NCI-H1105 (cell line): ENCODE measurements around the gene GFY.

Experiments
- DNase-seq: peaks from one replicate; lab custom pipeline; 2025; lab: John Stamatoyannopoulos, UW

GFY gene

GRCh38 chr19:49425178-49425577 lies at the start of gene GFY:
GFY (plus strand) TSS chr19:49425388; CDS start chr19:49426431, 1,043 bp downstream.
- DNase-seq = no peak

GRCh38 chr19:49378512-49378911 lies 46.7 kb upstream of the GFY start:
- DNase-seq = no peak

DNA sequence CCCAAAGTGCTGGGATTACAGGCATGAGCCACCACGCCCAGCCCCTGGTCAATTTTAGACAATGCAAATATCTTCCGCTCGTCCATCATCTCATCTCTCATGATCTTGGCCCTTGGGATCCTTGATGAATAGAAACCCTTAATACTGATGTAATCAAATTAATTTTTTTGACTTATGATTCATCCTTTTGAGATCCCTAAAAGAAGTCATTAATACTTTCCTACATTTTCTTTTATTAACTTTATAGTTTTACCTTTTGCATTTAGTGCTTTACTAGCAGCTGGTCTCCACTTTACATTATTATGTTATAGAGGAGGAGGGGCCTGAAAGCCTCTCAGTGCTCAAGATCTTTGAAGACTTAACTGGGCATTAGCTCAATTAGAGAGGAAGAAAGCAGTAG lies 44.8 kb upstream of the GFY start:
- DNase-seq = no peak

GRCh38 chr19:49382639-49383038 lies 42.5 kb upstream of the GFY start:
- no peak for DNase-seq

DNA sequence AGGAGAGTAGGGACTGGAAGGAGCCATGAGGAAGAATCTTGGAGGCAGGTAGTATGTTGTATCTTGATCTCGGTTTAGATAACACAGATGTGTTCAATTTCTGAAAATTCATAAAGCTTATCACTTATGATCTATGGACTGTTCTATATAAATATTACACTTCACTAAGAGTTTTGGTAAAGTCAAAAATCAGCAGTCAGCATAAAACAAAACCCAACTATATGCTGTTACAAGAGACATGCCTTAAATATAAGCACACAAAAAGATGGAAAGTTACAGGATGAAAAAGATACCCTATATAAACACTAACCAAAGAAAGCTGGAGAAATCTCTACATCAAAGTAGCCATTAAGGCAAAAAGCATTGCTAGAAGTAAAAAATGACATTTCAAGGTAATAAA lies 41.6 kb upstream of the GFY start:
- no peak for DNase-seq

DNA sequence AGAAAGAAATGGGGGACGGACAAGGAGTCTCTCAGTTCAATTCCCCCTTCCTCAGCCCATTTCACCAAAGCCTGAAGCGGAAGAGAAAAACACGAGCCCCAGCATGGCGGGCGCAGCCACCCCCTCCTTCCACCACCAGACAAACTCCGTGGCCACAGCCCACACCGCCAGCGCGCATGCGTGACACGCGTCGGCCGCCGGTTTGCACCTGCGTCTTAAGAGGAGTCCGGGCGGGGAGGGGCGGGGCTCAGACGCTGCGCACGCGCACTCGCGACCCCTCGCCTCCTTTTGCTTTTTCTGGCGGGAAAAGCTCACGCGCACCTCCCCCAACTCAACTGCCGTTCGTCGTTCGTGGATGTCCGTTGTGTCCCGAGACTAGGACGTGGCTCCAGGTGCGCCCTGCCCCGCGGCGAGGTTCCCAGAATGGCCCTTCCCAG lies 37.2 kb upstream of the GFY start, which contains the start of gene KASH5:
KASH5 (plus strand) TSS at position 314 of the 437 bp plus-strand sequence. CDS start 2,635 bp downstream, outside the sequence.
- no peak for DNase-seq

DNA sequence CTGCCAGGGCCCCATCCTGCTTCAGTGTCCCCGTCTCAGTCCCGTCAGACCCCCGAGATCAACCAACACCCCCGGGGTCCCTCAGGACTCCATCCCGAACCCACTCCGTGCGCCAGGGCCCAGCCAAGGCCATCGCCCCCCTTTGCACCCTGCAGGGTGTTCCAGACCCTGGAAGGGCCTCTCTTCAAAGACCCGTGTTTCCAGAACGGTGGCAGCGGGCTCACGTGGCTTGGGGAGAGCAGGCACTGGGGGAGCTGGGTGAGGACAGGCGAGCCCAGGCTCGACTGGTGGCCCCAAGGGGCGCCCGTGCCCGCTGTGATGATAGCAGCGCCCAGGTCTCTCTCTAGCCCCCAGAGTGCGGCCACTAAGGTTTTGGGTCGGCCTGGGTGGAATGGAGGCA lies 35.8 kb upstream of the GFY start:
- no peak for DNase-seq

DNA sequence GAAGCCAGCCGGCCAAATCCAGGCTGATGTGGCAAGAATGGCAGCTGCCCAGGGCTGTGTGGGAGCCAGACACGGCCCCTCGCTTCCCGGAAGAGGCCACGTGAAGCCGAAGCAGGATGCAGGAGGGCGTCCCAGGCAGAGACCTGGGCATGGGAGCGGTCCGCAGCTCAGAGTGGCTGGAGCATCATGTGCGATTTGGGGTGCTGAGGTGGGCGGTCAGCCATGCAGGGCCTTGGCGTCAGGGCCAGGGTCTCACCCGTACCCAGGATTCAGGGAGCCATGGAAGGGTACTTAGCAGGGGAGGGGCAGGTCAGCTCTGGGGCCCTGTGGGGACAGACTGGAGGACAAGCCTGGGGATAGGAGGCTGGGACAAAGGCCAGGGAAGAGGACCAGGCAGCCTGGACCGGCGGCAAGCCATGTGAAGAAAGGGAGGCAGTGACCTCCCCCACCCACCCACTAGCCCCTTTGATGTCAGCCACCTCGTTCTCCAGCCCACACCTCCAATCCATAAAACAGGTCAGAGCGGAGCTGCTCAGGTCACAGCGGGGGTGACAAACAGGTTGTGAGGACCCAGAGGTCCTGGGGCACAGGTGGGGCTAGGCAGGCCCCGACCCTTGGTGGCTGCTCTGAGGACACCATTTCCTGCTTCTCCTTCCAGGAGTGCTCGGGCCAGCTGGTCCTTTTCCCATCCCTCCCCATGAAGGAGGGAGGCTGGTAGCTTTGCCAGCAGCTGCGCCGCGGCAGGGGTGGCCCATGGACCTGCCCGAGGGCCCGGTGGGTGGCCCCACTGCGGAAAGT lies 34.9 kb upstream of the GFY start:
- no peak for DNase-seq

- no peak for DNase-seq
Observed at GRCh38 chr19:49390929-49391359, 34.2 kb upstream of the GFY start.

DNA sequence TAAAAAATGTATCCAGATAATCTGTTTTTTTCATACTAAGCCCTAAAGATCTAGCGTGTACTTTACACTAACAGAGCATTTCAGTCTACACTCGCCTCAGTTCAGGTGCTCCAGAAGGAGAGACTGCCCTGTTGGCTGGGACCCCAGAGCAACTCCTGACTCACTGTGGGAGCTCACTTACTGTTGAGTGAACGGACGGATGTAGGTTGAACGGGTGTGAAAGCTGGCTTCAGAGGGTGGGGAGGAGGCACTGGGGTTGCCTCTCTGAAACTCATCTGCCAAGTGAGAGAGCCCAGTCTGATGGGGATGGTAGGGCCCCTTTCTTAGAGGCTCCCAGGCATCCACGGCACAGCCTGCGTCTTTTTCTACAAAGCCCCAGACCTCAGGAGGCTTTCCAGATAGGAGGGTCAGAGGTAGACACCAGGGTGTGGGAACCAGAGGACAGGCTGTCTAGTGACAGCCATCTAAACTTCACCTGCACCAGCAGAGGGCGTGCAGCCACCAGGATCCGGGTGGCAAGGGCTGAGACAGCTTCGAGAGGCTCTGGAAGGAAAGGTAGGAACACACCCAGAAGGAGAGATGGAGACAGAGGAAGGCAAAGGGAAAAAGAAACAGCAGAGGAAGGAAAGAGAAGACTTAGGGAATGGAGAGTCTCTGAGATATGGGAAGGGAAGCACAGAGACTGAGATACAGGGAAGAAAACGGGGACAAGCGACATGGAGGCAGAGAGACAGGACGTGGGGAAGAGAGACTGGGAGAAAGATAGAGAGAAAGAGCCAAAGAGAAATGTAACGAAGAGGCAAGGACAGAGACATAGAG lies 33.4 kb upstream of the GFY start:
- DNase-seq = peak; percentile 70

DNA sequence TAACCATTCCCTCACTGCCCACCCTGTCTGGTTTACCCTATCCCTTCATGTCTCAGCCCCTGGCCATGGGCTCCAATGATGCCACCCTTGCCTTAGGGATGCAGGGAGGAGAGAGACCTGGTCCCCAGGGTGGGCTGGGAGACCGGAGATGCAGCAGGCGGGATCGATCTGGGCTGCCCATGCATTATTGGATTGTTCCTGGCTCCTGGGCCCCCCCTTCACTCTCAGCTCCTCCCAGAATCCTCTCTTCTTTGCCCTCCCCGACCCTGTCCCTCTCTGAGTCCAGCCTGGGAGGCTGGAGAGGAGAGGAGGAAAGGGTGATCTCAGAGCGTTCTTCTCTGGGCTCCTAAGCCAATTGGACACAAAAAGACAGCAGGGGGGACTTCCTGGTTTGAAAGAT lies 31.3 kb upstream of the GFY start:
- no peak for DNase-seq

DNA sequence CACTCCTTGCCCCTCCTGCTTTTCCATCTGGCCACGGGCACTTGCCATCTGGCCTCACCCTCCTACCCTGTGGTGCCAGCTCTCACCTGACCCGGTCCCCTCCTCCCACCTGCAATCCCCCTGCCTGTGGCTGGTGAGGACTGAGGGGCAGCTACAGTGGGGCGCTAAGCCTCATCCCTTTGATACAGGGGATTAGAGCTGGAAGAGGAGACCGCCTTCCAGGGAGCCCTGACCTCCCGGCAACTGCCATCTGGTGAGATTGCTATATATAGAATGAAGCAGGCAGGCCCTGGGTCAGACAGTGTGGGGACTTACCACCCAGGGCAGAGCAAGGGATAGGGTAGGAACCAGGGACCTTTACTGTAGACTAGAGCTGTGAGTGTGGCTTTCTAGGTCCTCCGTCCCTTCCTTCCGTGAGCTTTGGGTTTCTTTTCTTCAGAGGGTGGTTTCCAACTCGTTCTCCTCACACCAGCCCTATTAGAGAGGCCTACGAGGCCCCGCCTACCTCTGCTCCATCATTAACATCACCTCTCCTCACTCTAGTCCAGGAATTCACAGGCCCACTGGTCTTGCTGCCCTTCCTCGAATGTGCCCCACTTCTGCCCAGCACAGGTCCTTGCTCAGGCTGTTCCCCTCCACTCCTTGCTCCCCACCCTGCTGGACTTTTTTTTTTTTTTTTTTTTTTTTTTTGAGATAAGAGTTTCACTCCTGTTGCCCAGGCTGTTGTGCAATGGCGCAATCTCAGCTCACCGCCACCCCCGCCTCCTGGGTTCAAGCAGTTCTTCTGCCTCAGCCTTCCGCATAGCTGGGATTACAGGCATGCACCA lies 29.4 kb upstream of the GFY start:
- no peak for DNase-seq

DNA sequence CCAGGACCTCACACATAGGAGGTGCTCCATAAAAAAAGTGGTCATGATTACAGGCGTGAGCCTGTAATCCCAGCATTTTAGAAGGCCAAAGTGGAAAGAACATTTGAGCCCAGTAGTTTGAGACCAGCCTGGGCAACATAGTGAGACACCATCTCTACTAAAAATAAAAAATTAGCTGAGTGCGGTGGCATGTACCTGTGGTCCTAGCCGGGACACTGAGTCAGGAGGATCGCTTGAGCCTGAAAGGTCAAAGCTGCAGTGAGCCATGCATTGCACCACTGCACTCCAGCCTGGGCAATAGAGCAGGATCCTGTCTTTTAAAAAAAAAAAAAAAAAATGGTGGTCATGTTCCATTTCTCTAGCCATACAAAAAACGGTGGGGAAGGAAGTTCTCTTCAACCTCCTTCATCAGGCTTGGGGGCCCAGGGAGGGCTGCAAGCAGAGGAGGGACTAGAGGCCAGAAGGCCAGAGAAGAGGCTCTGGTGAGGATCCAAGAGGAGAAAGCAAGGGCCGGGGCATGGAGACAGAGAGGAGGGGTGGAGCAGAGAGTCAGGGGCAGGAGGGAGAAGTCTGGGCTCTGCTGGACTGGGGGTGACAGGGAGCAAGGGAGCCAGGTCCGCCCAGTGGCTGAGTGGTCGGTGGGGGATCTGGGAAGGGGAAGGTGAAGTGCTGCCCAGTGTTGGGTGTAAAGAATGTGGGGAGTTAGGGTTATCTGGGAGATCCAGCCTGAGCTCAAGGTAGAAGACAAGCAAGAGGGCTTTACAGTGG lies 28.3 kb upstream of the GFY start:
- DNase-seq = no peak

GRCh38 chr19:49398001-49398615 lies 27.1 kb upstream of the GFY start:
- DNase-seq = no peak

DNA sequence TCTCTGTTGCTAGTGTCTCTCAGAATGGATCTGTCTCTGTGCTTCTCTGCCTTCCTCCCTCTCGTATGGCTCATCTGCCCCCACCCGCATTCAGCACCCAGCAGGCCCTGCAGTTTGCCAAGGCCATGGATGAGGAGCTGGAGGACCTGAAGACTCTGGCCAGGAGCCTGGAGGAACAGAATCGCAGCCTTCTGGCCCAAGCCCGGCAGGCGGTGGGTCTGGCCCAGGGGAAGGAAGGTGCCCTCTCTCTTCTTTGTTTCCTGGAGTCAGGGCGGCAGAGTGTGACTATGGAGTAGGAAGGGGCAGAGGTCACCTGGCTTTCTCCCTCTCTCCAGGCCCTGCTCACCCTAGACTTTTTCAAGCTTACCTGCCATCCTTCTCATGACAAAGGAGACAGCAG lies 26.3 kb upstream of the GFY start:
- no peak for DNase-seq

GRCh38 chr19:49400029-49400428 lies 25.2 kb upstream of the GFY start:
- no peak for DNase-seq

DNA sequence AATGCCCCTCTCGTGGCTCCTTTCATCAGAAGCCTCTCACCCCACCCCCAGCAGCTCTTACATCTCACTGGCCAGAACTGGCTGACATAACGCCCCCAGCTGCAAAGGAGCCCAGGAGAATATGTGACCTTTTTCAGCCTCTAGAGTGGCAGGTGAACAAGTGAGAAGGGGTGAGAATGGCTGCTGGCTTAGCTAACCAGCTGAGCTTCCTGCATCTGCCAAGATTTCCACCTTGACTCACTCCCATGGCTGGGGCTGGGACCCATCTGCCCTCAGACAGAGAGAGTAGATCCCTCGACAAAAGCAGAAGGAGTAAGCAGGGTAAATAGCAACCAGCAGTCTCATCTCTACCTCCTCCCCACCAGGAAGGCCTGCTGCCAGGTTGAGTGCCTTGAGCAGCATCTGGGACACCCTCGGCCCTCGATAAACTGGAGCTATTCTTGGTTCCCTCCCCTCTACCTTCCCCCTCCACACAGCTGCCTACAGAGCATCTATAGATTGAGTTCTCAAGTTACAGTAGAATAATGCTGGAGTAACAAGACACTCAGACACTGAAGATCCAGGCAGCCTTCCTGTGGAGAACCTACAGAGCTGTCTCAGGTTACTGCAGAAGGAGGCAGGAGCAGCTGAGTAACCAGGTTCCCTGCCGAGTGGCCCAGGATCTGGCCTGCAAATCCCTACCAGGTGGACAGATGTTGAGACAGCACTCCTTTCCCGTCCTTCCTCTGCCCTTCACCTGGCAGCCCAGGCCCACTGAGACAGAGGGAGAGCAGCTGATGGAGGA lies 21.6 kb upstream of the GFY start:
- DNase-seq = peak; percentile 20

DNA sequence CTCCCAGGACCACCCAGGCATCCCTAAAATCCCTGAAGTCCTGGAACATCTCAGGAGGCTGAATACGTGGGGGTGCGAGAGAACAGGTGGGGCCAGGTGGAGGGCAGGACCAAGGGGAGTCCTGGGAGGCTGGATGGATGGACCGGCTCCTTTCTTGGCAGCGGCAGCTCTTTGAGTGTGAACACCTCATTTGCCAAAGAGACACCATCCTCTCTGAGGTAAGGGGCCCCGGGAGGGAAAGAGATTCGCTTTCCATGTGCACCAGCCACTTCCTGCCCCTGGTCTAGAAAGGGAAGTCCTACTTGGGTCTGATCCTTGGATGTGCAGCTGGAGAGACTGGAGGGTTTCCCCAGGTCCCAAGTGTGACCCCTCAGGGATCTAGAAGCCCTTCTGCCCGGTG lies 18.1 kb upstream of the GFY start:
- no peak for DNase-seq

- no peak for DNase-seq
Observed at GRCh38 chr19:49407482-49408015, 17.6 kb upstream of the GFY start.
